HG02610 (cell line): ENCODE measurements around the gene ADORA2A.
A peak's percentile ranks its signal among the peaks of the same experiment; 100 is the strongest.

Experiments used
- ATAC-seq: cut with Tn5 transposase; IDR thresholded peaks from one replicate; pipeline ENCODE4 v1.9.1; 2021; ENCODE audit warnings: mild to moderate bottlenecking, moderate library complexity; ENCODE audit not compliant: unreplicated experiment

ADORA2A gene

DNA sequence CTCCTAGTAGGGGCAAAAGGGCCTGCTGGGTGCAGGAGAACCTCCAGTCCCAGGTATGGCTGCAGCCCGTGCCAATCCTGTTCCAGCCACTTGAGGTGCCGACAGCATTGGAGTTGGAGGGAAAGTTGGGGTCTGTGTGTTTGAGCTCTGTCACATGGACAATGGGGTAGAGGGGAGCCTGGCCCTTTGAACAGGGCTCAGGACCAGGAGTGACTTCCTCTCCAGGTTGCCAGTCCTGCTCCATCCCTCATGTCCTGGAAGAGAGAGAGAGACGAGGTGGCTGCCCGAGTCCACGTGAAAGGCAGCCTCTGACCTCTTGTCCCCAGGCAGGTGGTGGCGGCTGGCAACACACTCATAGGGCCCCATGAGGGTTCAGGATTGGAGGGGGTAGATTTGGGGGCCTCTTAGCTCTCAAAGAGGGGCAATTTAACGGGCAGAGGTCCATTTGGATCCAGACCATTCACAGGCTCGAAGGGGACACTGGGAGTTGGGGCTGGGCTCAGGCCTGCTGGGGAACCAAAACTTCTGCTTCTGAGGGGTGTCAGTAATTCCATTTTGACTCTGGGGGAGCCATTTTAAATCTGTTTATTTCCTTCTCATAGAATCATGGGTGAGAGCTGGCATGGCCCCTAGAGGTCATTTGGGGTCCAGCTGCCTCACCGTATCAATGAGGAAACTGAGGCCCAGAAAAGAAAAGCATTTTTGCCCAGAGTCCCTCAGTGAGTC, 4.1 kb downstream of the ADORA2A start:
- ATAC-seq: no peak

DNA sequence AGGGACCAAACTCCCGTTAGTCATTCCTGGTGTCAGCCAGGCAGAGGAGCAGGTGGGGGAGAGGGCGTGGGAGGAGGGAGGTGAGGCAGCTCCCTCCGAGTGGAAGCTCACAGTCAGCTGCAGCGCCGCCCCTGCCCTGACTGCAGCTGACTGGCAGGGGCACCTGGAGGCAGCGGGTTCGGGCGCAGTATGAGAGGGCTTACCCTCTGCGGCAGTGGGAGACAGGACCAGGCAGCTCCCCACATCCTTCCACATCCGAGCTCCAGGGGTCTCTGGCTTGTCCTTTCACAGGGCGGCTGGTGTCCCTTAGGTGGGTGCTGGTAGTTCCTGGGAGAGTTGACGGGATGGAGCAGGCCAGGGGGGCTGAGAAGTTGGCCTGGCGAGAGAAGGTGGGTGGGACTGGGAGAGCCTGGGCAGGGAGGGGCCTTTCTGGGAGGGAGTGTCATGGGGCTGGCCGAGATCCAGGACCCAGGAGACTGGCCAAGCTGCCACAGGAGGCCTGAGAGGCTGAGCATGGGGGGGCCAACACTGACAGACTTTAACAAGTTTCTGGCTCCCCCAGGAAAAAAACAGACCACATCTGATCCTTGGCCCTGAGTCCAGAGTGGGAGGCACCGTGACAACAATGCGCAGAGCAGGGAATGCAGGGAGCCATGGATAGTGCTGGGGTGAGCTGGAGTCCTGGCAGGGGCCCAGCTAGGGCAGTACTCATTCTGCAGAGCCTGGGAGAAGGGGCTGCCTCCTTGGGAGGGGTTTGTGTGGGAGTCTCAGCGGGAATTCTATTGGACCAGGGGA, 4.9 kb downstream of the ADORA2A start:
- no peak for ATAC-seq

DNA sequence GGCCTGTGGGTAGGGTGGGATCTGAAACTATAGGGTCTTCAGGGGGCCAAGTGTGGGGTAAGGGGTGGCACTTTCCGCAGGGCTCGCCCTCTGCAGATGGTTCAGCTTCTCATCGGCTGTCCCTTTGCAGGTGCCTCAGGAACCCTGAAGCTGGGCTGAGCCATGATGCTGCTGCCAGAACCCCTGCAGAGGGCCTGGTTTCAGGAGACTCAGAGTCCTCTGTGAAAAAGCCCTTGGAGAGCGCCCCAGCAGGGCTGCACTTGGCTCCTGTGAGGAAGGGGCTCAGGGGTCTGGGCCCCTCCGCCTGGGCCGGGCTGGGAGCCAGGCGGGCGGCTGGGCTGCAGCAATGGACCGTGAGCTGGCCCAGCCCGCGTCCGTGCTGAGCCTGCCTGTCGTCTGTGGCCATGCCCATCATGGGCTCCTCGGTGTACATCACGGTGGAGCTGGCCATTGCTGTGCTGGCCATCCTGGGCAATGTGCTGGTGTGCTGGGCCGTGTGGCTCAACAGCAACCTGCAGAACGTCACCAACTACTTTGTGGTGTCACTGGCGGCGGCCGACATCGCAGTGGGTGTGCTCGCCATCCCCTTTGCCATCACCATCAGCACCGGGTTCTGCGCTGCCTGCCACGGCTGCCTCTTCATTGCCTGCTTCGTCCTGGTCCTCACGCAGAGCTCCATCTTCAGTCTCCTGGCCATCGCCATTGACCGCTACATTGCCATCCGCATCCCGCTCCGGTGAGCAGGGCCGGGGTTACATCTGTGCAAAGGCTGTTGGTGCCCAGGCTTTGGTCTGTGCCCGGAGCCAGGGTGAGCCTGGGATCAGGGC, 5.8 kb downstream of the ADORA2A start:
- ATAC-seq: no peak

DNA sequence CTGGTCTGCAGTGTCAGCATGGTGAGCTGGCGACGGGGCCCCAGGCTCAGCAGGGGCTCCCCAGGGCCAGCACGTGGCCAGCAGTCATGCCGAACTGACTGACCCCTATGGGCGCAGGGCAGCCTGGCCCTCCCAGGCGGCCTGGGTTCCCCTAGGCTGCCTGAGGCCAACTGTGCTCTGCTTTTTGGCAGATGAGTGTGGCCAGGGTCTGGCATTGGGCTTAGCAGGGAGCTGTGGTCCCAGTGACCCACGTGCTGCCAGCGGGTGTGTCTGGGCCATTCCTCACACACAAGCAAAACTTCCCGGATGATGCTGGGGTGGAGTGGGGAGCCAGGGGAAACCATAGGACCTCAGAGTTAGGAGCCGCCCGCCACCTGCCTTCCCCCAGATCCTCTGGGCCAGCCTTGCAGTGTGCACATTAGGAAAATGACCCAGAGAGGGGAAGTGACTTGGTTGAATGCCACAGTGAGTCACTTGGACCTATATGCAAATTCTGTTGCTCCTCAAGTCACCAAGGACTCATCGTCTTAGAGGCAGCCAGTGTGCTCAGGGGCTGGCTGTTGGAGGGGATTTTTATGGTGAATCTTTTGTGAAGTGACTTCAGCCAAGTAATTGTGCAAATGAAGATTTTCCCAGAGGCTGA, 6.5 kb downstream of the ADORA2A start:
- ATAC-seq: peak; percentile 72

DNA sequence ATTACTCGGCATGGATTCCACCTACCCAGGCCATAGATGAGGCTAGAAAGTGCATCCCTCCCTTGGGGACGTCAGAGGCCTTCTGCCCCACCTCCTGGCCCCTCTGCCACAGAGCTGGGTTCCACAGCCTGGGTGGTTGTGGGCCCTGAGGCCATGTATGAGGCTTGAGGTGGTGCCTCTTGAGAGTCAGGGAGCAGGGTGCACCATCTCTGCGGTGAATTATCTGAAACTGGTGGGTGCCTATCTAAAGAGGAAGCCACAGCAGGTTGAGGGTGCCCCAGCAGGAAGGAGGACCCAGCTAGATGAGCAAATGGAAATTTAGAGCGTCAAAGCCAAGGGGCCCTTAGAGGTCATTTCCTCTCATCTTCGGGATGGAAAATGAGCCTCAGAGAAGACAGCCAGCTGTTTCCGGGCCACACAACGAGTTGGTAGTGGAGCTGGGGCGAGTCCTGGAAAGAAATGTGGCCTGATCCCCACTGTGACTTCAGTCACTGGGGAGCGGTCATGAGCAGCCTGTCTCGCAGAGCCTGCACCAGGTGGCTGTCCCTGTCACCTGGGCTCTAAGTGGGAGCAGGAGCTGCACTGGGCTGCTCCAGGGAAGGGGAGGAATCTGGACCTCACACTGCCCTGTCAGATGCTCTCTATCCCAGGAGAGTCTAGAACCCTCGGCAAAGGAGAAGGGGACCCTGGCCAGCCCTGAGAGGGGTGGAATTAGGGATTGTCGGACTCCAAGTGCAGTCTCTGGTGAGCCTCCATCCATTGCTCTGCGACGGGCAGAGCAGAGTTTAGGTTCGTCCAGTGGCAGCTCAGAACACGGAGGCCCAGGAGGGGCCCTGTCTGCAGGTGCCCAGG, 7.3 kb downstream of the ADORA2A start:
- peak; percentile 50 for ATAC-seq

DNA sequence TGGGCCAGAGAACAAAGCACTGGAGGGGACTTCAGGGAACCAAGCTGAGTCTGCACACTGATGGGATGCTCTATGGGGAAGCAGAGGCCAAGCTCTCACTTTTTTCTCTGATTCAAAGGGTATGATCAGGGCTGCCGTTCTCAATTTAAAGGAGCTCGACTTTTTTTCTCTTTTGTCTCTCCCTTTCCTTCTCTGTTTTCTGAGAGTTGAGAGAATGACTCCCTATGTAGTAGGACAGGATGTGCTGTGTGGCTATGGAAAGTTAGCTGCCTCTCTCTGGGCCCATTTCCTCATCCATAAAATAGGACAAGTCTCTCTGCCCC, 7.9 kb downstream of the ADORA2A start:
- no peak for ATAC-seq

DNA sequence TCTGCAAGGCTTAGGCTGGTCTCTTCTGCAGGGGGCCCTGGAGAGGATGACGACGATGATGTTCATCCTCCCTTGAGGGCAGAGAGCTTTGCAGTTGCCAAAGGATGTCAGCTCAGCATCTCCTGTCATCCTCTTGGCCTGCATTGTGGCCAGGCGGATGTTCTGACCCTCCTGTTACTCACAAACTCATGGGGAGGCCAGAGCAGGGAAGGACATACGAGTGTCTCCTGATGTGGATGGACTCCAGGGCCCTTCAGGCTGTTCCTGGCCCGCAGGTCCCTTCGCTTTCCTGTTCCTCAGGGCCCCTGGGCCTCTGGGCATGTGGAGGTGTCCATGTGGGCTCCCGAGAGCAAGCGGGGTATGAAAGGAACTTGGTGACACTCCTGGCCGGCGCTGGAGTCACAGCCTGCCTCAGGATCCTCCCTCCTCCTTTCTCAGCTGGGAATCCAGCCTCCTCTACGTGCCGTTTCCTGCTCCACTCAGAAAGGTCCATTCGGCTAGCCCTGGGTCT, 8.5 kb downstream of the ADORA2A start:
- no peak for ATAC-seq

DNA sequence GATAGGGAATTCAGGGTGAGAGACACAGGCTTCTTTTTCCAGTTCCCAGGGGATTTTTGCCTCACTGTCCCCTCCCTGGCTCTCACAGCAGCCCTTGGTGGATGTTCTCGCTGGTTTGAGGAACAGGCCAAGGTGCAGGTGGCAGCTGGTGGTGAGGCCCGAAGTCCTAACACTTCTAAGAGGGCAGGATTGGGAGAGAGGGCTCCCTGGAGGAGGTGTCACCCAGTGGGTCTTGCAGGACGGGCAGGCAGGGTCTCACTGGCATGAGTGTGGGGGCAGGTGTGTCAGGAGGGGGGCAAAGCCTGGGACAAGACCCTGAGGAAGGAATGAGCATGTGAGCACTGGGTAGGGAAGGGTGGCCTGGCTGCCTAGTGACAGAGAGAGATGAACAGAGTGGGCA, 9.2 kb downstream of the ADORA2A start:
- ATAC-seq: no peak

DNA sequence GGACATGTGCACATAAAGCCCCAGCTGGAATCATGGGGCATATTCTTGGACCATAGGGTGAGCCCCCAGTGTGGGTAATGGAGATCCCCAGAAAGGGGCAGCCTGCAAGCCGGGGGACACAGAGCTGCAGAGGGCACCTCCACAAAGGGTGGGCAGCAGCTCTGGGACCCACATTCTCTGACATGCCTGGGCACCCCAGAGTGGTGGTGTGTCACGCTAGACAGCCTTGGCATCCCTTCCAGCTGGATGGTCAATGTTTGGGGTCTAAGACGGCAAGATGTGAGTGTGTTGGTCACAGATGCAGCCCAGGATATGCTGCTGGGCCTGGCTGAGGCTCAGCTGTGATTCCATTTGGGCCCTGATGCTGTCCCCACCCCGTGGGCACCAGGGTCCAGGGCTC, 9.7 kb downstream of the ADORA2A start:
- ATAC-seq: no peak

DNA sequence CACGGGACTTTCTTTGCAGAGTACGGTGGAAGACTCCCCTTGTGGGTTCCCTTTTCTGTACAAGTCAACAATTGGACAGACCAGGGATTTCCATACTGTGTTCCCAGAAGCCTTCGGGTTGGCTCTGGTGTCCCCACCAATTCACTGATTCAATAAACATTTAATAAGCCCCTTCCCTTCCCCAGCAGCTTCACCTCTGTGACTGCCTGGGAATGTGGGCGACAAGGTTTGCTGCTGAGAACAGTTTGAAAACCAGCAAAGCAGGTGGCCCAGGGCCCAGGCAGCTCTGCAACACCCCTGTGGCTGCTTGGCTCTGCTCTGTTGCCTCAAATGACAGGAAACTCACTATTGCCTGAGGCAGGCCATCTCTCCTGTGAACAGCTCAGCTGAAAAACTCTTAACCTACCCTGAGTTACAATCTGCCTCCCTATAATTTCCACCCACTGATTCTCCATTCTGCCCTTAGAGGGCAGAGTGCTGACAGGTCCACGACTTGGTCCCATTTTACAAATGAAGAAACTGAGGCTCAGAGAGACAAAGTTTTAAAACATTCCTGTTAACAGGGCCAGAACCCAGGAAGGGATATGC, 10.4 kb downstream of the ADORA2A start:
- ATAC-seq: no peak

DNA sequence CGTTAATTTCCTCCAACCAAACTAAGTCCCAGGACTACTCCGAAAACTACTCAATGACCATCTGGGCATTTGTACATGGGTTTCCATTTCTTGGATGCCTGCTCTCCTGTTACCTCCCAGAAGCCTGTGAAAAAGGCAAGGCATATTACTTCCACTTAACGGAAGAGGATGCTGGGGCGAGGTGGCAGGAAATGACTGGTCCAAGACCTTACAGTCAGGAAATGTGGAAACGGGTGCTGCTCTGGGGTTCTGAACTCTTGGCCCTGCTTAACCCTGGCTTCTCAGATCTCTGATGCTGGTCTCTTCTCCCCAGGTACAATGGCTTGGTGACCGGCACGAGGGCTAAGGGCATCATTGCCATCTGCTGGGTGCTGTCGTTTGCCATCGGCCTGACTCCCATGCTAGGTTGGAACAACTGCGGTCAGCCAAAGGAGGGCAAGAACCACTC, 12.9 kb downstream of the ADORA2A start:
- ATAC-seq: no peak

DNA sequence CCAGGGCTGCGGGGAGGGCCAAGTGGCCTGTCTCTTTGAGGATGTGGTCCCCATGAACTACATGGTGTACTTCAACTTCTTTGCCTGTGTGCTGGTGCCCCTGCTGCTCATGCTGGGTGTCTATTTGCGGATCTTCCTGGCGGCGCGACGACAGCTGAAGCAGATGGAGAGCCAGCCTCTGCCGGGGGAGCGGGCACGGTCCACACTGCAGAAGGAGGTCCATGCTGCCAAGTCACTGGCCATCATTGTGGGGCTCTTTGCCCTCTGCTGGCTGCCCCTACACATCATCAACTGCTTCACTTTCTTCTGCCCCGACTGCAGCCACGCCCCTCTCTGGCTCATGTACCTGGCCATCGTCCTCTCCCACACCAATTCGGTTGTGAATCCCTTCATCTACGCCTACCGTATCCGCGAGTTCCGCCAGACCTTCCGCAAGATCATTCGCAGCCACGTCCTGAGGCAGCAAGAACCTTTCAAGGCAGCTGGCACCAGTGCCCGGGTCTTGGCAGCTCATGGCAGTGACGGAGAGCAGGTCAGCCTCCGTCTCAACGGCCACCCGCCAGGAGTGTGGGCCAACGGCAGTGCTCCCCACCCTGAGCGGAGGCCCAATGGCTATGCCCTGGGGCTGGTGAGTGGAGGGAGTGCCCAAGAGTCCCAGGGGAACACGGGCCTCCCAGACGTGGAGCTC, 13.5 kb downstream of the ADORA2A start:
- no peak for ATAC-seq

DNA sequence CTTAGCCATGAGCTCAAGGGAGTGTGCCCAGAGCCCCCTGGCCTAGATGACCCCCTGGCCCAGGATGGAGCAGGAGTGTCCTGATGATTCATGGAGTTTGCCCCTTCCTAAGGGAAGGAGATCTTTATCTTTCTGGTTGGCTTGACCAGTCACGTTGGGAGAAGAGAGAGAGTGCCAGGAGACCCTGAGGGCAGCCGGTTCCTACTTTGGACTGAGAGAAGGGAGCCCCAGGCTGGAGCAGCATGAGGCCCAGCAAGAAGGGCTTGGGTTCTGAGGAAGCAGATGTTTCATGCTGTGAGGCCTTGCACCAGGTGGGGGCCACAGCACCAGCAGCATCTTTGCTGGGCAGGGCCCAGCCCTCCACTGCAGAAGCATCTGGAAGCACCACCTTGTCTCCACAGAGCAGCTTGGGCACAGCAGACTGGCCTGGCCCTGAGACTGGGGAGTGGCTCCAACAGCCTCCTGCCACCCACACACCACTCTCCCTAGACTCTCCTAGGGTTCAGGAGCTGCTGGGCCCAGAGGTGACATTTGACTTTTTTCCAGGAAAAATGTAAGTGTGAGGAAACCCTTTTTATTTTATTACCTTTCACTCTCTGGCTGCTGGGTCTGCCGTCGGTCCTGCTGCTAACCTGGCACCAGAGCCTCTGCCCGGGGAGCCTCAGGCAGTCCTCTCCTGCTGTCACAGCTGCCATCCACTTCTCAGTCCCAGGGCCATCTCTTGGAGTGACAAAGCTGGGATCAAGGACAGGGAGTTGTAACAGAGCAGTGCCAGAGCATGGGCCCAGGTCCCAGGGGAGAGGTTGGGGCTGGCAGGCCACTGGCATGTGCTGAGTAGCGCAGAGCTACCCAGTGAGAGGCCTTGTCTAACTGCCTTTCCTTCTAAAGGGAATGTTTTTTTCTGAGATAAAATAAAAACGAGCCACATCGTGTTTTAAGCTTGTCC, 14.3 kb downstream of the ADORA2A start:
- ATAC-seq: no peak

DNA sequence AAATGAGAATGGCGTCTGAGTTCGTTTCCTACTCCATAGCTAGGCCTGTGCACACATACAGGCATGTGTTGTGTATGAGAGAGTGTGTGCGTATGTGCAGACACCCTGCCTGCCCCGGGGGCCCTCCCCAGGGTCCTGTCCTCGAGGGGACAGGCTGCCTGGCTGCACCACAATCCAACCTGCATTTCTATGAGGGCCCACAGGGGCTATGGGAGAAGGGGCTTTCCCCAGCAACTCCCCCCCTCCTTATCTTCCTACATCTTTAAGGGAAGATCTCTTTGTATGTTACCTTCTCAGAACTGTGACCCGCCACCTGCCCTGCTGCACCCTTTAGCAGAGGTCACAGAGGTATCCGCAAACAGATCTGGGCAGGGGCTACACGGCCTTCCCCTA, 14.9 kb downstream of the ADORA2A start:
- no peak for ATAC-seq

DNA sequence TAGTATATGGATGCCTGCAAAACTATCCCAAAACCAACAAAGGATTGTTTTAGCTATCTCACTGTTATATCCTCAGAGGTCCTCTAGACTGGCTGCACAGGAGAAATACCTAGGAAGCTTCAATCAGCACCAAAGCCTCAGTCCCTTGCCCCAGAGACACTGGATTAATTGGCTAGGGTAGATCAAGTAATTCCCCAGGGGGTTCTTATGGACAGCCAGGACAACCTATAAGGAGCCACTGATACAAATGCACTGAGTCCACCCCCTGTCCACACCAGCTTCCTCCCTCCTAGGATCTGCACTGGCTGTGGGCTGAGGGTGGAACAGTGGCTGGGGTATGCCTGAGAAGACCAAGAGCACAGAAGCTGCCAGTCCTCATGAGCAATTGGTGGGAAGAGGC, 16.3 kb downstream of the ADORA2A start:
- ATAC-seq: no peak

DNA sequence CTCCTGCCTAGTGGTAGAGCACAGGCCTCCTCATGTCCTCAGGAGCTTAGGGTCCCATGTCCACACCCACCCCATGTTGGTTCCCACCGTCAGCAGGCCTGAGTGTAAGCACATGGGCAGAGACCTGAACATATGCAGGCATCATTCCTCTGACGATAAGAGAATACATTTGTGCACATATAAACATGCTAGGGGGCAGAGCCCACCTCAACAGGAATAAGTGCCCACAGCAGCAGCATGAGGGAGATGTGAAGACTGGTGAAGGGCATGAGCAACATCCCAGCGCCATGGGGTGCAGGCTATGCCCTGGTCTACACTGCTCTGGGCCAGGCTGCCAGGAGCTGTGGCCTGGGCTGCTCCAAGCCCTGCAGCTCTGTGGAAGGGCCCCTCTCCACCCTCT, 16.9 kb downstream of the ADORA2A start:
- ATAC-seq: no peak

DNA sequence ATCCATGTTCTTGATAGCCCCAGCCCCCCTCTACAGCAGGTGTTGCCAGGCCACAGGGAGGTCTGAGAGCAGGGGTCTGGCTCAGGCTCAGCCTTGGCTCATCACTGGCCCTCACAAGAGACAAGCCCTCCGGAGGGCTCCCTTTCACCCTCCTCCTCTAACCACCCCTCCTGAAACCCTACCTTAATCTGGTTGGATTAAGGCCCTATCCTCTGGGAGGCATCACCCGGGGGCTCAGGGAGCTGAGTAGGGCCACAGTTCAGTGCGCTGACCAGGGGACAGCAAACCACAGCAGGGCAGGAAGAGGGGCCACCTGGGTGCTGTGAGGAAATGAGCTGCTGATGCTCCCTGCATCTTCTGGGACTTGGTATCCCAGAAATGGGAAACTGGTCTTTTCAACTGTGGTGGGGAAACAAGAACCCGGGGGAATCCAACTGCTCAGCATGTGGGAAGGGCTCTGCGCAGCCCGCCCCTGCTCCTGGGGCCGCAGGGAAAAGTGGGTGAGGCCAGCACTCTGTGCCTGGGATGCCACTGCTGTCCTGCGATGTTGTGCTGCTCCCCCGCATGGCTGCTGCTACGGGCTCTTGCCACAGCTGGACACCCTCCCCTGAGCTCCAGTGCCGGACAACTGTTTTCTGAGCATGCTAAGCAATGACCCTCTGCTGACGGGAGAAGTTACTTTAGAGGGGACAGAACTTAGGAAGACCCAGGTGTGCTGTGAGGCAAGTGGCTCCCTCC, 17.5 kb downstream of the ADORA2A start:
- no peak for ATAC-seq
